Astrocyte of the spinal cord (primary cell): Measurements from ENCODE around the gene CELA2B.
A peak's percentile ranks its signal among the peaks of the same experiment; 100 is the strongest.

Source experiments
- DNase-seq: peaks from one replicate; pipeline ENCODE4 v3.0.0; 2011; ENCODE audit warnings: low read depth, low spot score
- H3K4me3 ChIP-seq: 2 replicates; pipeline ENCODE4 v1.5.1; 2011; ENCODE audit warnings: low read depth, mild to moderate bottlenecking, low read length, moderate library complexity
- in situ Hi-C: cut with HindIII; loops from 2 replicates; pipeline ENCODE4 v1.10.0; 2017; ENCODE audit warnings: low sequenced_read_pairs
- TF ChIP-seq, protein P1 (sequence below): IDR thresholded peaks from 2 replicates; pipeline ENCODE4 v1.5.1; 2012; ENCODE audit warnings: low read depth, mild to moderate bottlenecking, low read length, inconsistent platforms

The CELA2B gene

DNA sequence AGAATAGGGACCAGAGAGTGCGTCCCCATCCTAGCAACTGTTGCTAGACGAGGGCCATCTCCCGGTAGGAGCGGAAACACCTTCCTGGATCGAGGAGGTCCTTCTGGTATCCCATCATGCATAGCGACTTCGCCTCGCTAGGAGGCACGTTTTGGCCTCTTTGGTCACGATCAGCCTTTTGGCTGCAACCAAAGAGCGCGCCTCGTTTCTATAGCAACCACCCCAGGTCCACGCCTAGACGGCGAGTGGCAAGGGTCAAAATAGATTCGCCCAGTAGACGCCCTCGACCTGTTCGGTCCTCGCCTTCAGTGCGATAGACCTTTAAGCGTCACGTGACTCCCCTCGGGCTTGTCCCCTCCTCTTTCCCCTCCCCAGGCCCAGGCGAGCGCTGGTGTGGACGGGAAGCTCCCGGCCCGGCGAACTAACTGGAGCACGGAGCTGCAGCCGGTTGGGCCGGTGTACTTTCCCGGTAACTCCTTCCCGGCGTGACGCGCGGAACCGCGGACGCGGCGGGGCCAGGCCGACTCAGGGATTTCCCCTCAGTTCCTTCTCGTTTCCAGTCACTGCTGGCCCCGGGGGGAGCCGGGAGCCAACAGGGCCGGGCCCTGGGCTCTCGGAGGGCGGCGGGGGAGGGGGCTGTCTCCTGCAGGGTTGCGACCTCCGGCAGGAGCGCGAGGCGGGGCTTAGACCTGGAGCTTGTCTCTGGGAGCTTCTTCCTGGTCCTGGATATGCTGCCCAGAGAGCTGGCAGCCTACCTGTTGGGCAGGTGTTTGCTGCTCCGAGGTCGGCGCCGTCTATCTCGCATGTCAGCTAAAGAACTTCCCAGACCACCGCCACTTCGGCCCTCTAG, 50.8 kb downstream of the CELA2B start, which contains the start of gene DNAJC16:
Gene DNAJC16 (plus strand): TSS at position 359 of the 850 bp plus-strand sequence. CDS start 2,258 bp downstream, outside the sequence.
- in situ Hi-C loops: no loop called here
- DNase-seq: peak; percentile 100
- H3K4me3 ChIP-seq: peak within 1 kb of the TSS; percentile 82
- TF ChIP-seq, protein P1, sequence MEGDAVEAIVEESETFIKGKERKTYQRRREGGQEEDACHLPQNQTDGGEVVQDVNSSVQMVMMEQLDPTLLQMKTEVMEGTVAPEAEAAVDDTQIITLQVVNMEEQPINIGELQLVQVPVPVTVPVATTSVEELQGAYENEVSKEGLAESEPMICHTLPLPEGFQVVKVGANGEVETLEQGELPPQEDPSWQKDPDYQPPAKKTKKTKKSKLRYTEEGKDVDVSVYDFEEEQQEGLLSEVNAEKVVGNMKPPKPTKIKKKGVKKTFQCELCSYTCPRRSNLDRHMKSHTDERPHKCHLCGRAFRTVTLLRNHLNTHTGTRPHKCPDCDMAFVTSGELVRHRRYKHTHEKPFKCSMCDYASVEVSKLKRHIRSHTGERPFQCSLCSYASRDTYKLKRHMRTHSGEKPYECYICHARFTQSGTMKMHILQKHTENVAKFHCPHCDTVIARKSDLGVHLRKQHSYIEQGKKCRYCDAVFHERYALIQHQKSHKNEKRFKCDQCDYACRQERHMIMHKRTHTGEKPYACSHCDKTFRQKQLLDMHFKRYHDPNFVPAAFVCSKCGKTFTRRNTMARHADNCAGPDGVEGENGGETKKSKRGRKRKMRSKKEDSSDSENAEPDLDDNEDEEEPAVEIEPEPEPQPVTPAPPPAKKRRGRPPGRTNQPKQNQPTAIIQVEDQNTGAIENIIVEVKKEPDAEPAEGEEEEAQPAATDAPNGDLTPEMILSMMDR: peak; percentile 38

DNA sequence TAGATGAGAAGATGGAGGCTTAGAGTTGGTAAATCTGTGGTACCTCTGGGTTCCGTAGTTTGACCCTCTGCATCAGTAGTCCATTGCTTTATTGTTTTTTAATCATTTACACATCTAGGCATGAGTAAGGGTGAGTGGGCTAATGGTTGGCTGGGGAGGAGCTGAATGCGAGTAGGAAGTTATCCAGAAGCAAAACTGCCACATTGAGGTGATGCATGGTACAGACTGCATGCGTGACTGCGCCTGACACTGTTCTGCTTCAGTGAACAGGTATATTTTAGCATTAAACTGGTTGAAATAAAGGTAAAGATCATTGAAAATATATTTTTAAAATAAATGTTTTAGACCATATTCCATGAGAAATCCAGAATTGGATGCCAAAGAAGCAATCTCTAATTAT, 55.1 kb downstream of the CELA2B start:
- in situ Hi-C loops: no loop called here

DNA sequence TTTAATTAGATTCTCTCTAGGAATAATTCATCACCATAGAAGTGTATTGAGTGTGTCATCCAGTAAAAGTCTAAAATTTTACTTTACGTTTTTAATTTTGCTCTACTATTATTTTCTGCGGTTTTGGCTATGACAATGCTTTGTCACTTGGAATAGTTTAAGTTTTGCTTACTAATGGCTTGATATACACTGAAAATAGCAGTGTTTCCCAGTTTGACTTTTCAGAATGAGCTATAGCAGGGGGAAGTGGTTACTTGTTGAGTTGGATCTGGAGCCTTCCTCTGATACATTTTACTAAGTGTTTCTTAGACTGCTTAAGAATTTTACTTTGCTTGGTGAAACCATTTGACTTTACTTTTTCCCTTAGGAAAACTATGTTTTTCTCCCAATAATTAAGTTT, 55.8 kb downstream of the CELA2B start:
- no peak for DNase-seq
- no peak overlapping the region for H3K4me3 ChIP-seq
- TF ChIP-seq, protein P1: no peak
- in situ Hi-C loops: no loop called here

More for the DNA sequence above, 55.1 kb downstream of the CELA2B start:
- DNase-seq: no peak
- TF ChIP-seq, protein P1: no peak
- no peak overlapping the region for H3K4me3 ChIP-seq

DNA sequence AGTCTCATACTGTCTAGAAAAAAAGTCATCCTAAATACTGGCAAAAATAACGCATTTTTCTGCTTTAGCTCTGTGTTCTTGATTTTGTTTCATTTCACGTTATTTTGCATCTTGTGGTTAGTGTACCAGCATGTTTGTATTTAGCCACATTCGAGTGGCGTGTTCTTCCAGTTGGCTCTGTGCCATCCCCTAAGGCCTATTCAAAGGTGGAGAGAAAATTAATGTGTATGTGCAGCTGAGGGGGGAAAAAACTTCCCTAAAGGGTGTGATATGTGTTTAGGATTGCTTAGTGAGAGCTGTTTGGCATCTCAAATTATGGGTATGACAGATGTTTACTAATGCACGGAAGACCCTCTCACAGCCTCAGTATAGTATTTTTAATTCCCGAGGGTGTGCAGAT, 62.9 kb downstream of the CELA2B start:
- in situ Hi-C loops: no loop called here
- TF ChIP-seq, protein P1: no peak
- H3K4me3 ChIP-seq: no peak overlapping the region
- no peak for DNase-seq

DNA sequence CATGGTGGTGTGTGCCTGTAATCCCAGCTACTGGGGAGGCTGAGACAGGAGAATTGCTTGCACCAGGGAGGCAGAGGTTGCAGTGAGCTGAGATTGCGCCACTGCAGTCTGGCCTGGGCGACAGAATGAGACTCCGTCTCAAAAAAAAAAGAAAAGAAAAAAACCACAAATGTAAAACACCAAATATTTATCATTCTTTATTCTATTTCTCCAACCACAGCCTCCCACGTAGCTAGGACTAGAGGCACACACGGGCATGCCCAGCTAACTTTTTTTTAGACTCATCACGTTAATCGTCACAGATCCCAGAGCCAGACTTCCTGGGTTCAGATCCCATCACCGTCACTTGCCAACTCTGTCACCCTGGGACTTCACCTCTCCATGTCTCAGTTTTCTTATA, 64.3 kb downstream of the CELA2B start:
- TF ChIP-seq, protein P1: no peak
- DNase-seq: peak; percentile 26
- in situ Hi-C loops: no loop called here
- H3K4me3 ChIP-seq: no peak overlapping the region
